NCI-H226 (cell line): ENCODE measurements around the gene MRS2.

Experiments used
- DNase-seq: peaks from one replicate; pipeline ENCODE4 v3.0.0-alpha.2; 2015

Gene MRS2

DNA sequence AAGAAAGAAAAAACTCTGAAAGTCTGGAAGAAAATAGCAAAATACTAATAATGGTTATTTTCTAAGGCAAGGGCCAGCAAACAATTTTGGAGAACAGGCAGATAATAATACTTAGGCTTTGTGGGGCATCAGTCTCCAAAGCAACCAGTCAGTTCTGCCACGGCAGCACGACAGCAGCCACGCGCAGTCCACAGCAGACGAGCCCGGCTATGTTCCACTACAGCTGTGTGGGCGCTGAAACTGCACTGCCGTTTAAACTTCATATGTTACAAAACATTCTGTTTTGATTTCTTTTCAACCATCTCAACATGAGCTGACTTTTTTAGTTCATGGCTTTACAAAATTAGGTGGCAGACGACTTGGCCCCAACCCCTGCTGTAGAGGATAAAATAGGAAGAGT lies 29.9 kb downstream of the MRS2 start:
- DNase-seq, result no peak

DNA sequence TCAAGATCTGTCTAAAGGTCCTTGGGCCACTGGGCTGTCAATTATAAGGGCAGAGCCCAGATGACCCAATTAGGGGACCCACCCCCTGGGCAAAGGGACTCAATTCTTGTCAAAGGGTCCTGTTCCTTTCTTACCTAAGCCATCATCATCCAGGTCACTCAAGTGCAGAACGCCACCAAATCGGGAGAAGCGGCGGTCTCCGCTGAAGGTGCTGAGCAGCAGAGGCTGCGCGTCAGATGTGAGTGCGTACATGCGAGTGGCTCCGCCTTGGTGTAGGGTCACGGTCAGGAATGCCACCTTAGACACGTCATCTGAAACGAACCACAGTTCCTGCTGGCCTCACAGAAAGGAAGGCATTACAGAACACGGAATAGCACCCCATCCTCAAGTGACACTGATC lies 34.2 kb downstream of the MRS2 start:
- no peak for DNase-seq

DNA sequence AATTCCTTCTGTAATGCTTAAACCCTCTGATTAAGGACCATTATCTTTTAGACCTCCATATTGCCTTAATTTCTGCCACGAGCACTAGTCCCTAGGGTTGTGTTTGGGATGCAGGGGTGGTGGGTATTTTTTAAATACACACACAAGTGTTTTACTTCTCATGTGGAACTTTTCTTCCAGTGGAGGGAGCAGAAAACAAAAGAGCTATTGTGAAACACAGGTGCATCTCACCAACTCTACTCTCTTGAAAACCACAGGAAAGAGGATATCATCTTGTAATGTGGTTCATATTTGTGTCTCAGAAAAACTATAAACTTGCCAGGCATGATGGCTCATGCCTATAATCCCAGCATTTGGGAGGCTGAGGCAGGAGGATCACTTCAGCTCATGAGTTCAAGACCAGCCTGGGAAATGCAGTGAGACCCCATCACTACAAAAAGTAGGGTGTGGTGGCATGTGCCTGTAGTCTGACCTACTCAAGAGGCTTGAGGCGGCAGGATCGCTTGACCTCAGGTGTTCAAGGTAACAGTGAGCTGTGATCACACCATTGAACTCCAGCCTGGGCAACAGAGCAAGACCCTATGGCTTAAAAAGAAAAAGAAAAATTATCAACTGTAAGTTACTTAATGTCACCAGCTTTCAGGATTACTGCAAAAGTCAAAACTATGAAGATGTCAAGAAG lies 37.3 kb downstream of the MRS2 start:
- DNase-seq, result no peak

DNA sequence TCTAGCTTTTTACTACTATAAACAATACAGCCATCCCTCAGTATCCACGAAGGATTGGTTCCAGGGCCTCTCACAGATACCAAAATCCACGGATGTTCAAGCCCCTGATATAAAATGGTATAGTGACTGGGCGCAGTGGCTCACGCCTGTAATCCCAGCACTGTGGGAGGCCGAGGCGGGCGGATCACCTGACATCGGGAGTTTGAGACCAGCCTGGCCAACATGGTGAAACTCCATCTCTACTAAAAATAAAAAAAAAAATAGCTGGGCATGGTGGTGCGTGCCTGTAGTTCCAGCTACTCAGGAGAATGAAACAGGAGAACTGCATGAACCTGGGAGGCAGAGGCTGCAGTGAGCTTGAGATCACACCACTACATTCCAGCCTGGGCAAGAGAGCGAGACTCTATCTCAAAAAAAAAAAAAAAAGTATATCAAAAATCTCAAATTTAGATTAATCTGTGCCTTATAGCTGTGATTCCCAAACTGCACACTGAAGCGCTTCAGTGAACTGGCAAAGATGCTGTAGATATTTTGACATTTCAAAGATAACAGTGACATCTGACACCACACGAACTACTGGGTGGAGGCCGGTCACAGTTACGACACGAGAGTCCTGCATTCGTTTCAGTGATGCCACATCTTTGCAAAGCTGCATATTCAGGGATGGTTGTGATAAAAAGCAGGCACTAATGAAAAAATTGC lies 38.3 kb downstream of the MRS2 start:
- no peak for DNase-seq

DNA sequence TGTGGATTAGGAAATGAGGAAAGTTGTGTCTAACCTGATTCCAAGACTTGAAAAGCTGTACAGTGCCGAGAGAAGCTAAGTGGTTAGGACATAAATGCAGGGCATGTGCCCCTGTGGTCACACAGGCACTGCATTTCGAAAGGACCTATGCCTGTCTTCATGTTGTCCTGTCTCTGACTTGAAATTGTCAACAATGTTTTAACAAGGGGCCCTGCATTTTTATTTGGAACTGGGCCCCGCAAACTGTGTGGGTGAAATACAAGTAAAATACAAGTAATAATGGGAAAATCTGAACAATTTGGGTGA lies 38.8 kb downstream of the MRS2 start:
- no peak for DNase-seq

DNA sequence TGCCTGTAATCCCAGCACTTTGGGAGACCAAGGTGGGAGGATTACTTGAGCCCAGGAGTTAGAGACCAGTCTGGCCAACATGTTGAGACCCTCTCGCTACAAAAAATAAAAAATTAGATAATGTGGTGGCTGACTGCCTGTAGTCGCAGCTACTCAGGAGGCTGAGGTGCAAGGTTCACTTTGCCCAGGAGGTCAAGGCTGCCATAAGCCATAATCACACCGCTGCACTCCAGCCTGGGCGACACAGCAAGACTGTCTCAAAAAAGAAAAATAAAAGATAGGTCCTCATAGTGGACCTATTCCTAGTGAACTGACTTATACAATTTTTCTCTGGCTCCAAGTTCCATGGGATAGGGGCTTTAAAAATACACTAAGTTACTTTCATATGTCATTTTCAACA lies 41.9 kb downstream of the MRS2 start:
- no peak for DNase-seq

DNA sequence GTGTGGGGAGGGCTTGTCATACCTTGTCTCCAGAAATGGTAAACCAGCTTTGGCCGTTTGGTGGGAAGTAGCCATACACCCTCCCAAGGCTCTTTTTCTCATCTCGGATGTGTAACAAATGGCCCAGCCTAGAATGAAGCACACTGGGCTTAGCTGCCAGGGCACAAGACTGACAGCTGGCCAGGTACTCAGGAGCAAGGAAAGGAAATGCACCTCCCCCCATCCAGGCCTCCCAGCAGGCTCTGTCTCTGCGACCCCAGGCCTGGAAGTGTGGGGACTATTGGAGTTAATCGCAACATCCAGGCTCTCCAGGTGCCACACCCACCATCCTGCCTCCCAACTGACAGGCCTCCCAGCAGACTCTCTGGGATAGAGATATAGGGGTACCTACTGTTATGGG lies 43.0 kb downstream of the MRS2 start:
- no peak for DNase-seq

DNA sequence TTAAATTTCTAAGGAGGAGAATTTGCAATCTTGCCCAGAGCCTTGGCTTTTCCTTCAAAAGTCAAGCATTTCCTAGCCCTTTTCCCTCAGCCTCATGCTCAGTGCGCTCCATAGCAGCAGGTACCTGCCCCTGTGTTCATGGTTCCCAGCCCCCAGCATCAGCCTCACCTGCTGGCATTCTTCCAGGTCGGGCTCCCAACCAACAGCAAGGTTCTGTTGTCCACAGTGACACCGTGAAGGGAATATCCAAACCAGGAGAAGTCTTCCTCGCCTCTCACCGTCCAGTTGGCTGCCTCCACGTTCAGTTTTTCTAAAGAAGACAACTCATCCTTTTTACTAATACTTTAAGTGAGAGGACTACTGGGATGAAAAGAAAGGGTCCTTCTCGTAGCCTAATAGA lies 43.9 kb downstream of the MRS2 start:
- no peak for DNase-seq

DNA sequence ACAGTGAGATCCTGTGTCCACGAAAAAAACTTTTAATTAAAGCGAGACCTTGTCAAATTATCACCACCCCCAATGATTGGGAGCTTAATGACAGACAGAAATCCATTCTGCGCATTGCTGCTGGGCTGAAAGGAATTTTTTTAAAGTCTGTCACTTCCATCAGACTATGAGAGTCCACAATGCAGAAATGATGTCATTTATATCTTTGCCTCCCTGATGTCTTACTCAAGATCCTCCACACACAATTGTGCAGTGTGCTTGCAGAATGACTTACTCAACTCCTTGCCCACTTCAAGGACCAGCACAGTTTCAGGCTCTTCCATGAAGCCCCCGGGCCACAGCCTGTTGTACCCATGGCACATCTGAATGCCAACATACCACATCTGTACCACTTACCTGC lies 45.7 kb downstream of the MRS2 start:
- no peak for DNase-seq

DNA sequence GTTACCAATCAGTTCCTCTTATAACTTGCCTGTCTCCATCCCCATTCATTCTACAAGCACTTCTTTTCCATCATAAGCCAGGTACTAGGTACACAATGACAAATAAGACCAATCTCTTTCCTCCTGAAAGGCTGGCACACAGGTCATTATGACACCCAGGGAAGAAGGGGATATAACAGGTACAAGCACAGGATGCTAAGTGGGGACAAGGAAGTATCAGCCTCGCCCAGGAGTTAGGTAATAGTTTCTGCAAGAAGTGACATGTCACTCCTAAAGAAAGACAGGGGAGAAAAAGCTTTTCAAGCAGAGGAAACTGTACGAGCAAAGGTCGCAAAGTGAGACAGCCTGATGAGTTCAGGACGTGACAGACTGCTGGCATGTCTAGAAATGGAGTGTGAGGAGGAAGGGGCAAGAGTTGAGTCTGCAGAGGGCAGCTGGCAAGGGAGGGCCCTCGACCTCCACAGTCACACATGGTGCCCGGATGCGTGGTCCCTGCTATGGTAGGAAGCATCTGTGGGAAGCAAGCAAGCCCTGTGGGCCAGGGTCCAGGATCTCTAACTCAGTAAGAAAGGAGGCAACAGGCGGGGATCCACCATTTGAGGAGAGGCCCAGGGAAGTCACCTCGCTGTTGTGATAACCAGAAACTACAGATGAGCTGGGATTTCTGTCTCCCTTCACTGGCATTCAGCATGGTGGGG lies 46.2 kb downstream of the MRS2 start:
- no peak for DNase-seq

DNA sequence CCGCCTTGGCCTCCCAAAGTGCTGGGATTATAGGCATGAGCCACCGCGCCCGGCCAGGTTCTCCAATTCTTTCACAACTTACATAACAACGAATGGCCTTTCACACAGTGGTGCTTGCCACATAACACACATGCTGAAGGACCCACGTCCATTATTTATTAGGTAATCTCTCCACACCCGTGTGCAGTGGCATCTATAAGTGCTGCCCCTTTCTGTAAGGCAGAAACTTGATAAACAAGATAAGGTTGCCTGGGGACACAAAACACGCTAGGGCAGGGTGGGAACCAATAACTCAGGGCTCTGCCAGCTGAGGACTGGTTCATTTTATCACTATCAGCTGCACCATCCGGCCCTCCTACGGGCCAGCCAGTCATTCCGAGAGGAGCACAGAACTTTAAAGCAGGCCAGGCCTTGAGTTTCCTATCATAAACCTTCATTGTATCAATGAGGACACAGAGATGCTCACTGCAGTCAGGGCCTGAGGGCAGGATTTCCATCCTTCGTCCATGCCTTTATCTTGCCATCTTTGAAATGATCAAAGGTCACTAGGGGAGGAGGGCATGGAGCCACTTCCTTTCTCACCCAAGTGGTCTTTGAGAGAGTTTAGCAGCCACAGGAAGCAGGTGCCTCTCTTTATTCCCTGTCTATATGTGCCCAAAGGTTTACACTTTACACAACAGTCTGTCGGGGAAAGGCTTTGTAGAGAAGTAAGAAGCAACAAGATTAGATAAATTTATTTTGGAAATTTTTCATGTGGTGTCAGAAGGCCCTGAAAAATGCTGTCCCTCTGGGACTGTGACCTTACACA lies 49.0 kb downstream of the MRS2 start:
- no peak for DNase-seq

DNA sequence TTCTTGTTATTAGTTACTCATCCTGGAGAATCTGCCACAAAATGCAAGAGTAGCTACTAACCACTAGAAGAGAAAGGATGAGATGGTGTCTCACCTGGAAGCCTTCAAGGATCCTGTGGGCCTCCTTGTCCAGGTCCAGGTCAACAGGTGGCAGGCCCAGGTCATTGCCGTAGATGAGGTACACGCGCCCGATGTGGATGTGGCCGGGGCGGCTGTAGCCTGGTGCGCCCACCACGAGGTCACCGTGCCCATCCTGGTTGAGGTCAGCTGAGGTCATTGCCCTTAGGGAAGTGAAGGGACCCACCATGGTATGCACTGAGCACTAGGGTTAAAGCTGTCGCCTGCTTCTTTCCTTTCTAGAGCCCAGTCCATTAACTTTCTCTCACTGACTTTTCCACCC lies 51.2 kb downstream of the MRS2 start:
- no peak for DNase-seq

DNA sequence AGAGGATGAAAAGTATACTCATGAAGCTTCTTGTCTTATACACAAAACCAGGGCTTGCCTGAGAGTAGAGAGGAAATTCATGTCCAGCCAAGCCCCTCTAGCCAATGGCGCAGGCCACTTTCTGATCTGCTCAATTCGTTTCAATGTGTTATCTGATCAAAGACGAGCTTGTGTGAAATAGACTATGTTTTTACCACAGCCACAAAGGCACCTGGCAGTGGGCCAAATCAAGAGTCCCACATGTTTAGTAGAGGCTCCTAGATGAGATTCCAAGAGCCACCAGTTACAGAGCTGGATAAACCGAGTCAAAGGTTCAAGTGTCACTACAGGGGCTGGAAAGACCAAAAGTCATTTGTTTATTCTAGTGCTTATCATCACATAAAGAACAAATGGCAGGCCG lies 51.7 kb downstream of the MRS2 start:
- no peak for DNase-seq

DNA sequence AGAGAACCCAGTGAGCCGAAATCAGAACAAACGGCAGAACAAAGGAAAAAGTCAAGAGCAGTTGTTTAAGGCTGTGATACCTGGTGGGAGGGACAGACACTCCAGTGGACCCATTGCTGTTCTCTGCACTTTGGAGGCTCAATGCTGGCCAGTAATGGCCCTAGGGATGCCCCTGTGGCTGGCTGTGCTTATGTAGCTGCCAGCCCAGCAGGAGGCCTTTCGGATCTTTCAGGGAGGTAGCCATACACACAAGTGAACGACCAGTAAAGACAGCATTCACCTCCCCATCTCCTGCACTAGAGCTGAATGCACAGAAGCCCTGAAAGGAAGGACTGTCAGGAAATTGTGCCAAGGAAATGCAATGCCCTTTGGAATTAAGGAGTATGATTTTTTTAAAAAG lies 52.3 kb downstream of the MRS2 start:
- DNase-seq, result no peak

DNA sequence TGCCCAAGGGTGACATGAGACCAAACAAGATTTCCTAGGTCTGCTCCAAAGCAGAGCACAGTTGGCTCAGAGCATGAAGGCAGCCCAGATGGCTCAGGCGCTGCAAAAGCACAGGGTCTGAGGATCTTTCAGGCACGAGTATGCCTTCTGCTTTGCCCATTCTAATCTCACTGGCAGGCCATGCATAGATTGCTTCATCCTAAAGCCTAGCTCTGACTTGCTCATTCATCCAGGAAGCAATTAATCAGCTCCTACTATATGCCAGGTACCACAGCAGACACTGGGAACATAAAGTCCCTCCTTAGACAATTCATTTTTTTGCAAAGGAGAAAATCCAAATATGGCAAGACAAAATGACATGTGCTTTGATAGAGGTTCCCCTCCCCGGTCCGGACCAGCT lies 55.4 kb downstream of the MRS2 start:
- DNase-seq, result peak; percentile 55

DNA sequence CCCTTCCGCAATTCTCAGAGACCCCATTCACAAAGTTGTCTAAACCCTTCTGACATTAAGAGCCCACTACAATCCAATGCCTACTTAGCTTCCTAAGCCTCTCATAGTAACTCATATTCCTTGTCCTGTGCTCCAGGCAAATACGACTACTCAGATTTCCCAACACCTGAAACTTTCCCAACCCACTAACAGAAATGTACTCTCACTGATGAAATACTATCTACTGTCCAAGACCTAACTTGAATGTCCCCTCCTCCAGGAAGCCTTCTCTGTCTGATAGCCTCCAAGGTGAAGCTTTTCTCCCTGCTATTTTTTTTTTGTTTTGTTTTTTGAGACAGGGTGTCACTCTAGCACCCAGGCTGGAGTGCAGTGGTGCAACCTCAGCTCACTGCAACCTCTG lies 56.2 kb downstream of the MRS2 start:
- DNase-seq, result peak; percentile 24

DNA sequence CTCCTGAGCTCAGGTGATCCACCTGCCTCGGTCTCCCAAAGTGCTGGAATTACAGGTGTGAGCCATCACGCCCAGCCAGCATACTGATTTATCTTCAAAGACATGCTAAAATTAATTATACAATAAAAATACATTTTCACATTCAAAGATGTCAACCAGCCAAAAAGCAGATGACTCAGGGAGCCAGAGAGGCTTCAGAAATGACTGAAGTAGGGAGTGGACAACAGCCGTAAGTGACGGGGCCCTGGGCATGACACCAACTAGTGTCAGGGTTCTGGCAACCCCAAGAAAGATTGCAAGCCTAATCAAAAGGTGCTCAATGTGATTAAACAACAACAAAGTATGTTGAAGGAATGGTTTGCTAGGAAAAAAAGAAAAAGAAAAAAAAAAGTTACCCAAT lies 58.2 kb downstream of the MRS2 start:
- no peak for DNase-seq

DNA sequence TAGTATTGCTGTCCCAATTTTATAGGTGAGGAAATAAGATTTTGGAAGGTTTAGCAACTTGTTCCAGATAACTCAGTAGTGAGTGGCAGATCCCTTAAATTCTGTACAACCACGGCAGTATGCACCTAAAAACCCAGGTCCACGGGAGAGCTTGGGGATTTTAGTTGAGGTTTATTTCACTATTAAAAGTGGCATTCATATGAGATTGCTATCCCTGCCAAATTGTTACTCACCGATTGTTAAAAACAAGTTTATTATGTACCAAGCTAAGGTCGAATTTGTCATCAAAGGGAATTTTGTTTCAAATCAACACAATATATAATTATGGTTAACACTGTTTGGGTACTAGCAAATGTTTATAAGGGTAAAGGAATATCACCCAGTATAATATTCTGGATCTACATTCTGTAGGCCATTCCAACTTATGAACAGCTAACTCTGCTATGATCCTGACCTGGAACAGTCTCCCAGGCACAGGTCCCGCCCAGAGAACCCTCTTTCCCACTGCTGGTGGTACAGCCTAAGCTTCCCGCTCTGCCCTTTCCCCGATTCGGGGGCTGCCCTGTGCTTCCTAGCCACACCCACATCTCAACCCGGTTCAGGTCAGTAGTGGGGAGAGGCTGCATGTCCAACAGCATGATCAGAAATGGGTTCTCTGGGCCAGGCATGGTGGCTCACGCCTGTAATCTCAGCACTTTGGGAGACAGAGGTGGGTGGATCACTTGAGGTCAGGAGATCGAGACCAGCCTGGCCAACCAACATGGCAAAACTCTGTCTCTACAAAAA lies 61.7 kb downstream of the MRS2 start:
- no peak for DNase-seq

DNA sequence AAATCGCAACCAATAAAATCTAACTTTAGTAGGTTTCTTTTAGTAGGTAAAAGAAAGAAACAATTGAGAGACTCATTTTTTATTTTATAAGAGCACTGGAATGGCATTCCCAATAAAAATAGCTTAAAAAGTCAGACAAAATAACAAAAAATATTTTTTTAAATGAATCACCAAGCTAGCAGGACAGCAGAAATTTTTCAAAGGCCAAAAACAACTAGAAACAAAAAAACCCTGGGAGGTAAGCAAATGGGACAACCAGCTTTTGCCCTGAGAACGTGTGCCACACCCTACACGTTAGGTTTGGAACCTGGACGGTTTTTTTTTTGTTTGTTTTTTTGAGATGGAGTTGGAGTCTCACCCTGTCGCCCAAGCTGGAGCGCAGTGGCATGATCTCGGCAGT lies 67.1 kb downstream of the MRS2 start:
- DNase-seq, result no peak

DNA sequence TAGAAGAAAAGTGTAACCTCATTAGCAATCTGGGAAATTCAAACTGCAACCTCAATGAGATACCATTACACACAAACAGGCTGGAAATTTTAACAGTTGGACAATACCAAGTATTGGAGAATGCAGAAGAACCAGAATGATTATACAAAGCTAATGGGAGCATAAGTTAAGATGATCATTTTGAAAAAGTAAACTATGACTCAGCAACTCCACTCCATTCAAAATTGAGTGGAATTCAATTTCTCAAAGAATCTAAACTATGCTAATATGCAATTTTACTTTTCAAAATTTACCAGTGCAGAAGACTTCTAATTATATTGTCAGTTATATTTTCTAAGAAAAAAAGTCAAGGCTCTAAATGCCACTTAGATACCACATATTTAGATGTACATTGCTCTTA lies 69.4 kb downstream of the MRS2 start:
- no peak for DNase-seq
